ENCODE results near the gene ANKFN1.
"Not testable (repeated sequence)": the region's sequence is repeated elsewhere in the genome, so short reads cannot be mapped to it uniquely, and the experiment has no call there.

Gene ANKFN1

DNA sequence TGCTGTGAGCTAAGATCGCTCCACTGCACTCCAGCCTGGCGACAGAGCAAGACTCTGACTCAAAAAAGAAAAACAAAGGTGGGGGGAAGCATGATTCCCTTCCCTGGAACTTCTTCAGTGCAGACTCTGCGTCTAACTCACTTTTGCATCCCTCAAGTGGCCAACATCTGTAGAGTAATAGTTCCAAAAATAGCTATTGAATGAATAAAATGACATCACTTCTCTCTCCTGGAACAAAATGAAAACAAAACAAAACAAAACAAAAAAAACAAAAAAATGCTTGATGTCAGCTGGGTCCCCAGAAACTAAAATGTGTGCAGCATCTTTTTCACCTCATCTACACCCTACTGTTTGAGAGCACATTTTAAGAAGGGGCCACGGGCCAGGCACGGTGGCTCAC lies 242.5 kb downstream of the ANKFN1 start:
- Histone ChIP-seq H3K36me3 (ENCODE audit: control insufficient read depth, insufficient read depth, low read length) (no peaks in the 10 kb centered on the region), H3K9me3 (ENCODE audit: control insufficient read depth, low read length) (no peaks in the 10 kb centered on the region), H3K4me1 (ENCODE audit: control insufficient read depth, insufficient read depth, low read length, poor library complexity, severe bottlenecking) (peaks cover 16% of the 10 kb centered on the region), H3K27ac (ENCODE audit: low read depth, low read length, severe bottlenecking) (no peak overlapping the region), H3K4me3 (ENCODE audit: extremely low read depth, insufficient read depth, low read length, poor library complexity, severe bottlenecking) (no peak overlapping the region)
- 93 to 100% methylated on average over 3 to 4 of the region's 5 CpGs for WGBS, 2 experiments (ENCODE audit: insufficient coverage in 2 of 2)

GRCh38 chr17:56407086-56407485 lies 253.8 kb downstream of the ANKFN1 start:
- no peaks in the 10 kb centered on the region for H3K9me3 ChIP-seq (ENCODE audit: control insufficient read depth, low read length)
- no peak overlapping the region for H3K4me3 ChIP-seq (ENCODE audit: extremely low read depth, insufficient read depth, low read length, poor library complexity, severe bottlenecking)
- no CpG with 5 or more reads among the region's 1 CpG for WGBS, 2 experiments (ENCODE audit: insufficient coverage in 2 of 2)
- no peak overlapping the region for H3K27ac ChIP-seq (ENCODE audit: low read depth, low read length, severe bottlenecking)
- H3K4me1 ChIP-seq (ENCODE audit: control insufficient read depth, insufficient read depth, low read length, poor library complexity, severe bottlenecking) = no peaks in the 10 kb centered on the region
- no peaks in the 10 kb centered on the region for H3K36me3 ChIP-seq (ENCODE audit: control insufficient read depth, insufficient read depth, low read length)

DNA sequence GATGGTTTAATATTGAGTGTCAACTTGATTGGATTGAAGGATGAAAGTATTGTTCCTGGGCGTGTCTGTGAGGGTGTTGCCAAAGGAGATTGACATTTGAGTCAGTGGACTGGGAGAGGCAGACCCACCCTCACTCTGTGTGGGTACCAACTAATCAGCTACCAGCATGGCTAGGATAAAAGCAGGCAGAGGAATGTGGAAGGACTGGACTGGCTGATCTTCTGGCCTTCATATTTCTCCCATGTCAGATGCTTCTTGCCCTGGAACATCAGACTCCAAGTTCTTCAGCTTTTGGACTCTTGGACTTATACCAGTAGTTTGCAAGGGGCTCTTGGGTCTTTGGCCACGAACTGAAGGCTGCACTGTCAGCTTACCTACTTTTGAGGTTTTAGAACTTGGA lies 259.1 kb downstream of the ANKFN1 start:
- H3K36me3 ChIP-seq (ENCODE audit: control insufficient read depth, insufficient read depth, low read length); H3K9me3 ChIP-seq (ENCODE audit: control insufficient read depth, low read length); H3K4me1 ChIP-seq (ENCODE audit: control insufficient read depth, insufficient read depth, low read length, poor library complexity, severe bottlenecking); H3K4me3 ChIP-seq (ENCODE audit: extremely low read depth, insufficient read depth, low read length, poor library complexity, severe bottlenecking); H3K27ac ChIP-seq (ENCODE audit: low read depth, low read length, severe bottlenecking): not testable (repeated sequence)
- 83 to 85% methylated on average over 1 to 2 of the region's 2 CpGs for WGBS, 2 experiments (ENCODE audit: insufficient coverage in 2 of 2)

DNA sequence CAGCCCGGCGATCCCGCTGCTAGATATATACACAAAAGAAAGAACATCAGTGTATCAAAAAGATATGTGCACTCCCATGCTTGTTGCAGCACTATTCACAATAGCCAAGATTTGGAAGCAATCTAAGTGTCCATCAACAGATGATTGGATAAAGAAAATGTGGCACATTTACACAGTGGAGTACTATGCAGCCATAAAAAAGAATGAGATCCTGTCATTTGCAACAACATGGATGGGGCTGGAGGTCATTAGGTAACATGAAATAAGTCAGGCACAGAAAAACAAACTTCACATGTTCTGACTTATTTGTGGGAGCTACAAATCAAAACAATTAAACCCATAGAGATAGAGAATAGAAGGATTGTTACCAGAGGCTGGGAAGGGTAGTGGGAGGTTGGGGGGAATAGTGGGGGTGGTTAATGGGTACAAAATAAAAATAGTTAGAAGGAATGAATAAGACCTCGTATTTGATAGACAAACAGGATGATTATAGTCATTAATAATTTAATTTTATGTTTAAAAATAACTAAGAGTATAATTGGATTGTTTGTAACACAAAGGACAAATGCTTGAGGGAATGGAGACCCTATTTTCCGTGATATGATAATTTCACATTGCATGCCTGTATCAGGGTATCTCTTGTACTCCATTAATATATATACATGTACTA lies 263.5 kb downstream of the ANKFN1 start:
- no peak overlapping the region for H3K4me3 ChIP-seq (ENCODE audit: extremely low read depth, insufficient read depth, low read length, poor library complexity, severe bottlenecking)
- WGBS, 2 experiments (ENCODE audit: insufficient coverage in 2 of 2) = 100% methylated on average over 3 of the region's 5 CpGs; no CpG with 5 or more reads in 1 of the 2 experiments
- H3K9me3 ChIP-seq (ENCODE audit: control insufficient read depth, low read length) = no peaks in the 10 kb centered on the region
- no peaks in the 10 kb centered on the region for H3K36me3 ChIP-seq (ENCODE audit: control insufficient read depth, insufficient read depth, low read length)
- H3K4me1 ChIP-seq (ENCODE audit: control insufficient read depth, insufficient read depth, low read length, poor library complexity, severe bottlenecking) = no peaks in the 10 kb centered on the region
- H3K27ac ChIP-seq (ENCODE audit: low read depth, low read length, severe bottlenecking) = no peak overlapping the region

GRCh38 chr17:56424005-56424404 lies 270.7 kb downstream of the ANKFN1 start:
- H3K9me3 ChIP-seq (ENCODE audit: control insufficient read depth, low read length) = no peaks in the 10 kb centered on the region
- H3K4me3 ChIP-seq (ENCODE audit: extremely low read depth, insufficient read depth, low read length, poor library complexity, severe bottlenecking) = no peak overlapping the region
- H3K4me1 ChIP-seq (ENCODE audit: control insufficient read depth, insufficient read depth, low read length, poor library complexity, severe bottlenecking) = peaks cover 12% of the 10 kb centered on the region
- H3K36me3 ChIP-seq (ENCODE audit: control insufficient read depth, insufficient read depth, low read length) = no peaks in the 10 kb centered on the region
- no peak overlapping the region for H3K27ac ChIP-seq (ENCODE audit: low read depth, low read length, severe bottlenecking)
- WGBS, 2 experiments (ENCODE audit: insufficient coverage in 2 of 2) = 90% methylated on average over 2 of the region's 2 CpGs; no CpG with 5 or more reads in 1 of the 2 experiments

GRCh38 chr17:56424543-56425044 lies 271.3 kb downstream of the ANKFN1 start:
- Histone ChIP-seq H3K9me3 (ENCODE audit: control insufficient read depth, low read length) (no peaks in the 10 kb centered on the region), H3K36me3 (ENCODE audit: control insufficient read depth, insufficient read depth, low read length) (no peaks in the 10 kb centered on the region), H3K27ac (ENCODE audit: low read depth, low read length, severe bottlenecking) (no peak overlapping the region), H3K4me1 (ENCODE audit: control insufficient read depth, insufficient read depth, low read length, poor library complexity, severe bottlenecking) (peaks cover 12% of the 10 kb centered on the region), H3K4me3 (ENCODE audit: extremely low read depth, insufficient read depth, low read length, poor library complexity, severe bottlenecking) (no peak overlapping the region)
- 100% methylated on average over 1 of the region's 2 CpGs for WGBS, 2 experiments (ENCODE audit: insufficient coverage in 2 of 2)

- H3K27ac ChIP-seq (ENCODE audit: low read depth, low read length, severe bottlenecking) = no peak overlapping the region
- 79 to 87% methylated on average over 2 of the region's 4 CpGs for WGBS, 2 experiments (ENCODE audit: insufficient coverage in 2 of 2)
- no peaks in the 10 kb centered on the region for H3K36me3 ChIP-seq (ENCODE audit: control insufficient read depth, insufficient read depth, low read length)
- H3K9me3 ChIP-seq (ENCODE audit: control insufficient read depth, low read length) = no peaks in the 10 kb centered on the region
- H3K4me1 ChIP-seq (ENCODE audit: control insufficient read depth, insufficient read depth, low read length, poor library complexity, severe bottlenecking) = peaks cover 13% of the 10 kb centered on the region
- H3K4me3 ChIP-seq (ENCODE audit: extremely low read depth, insufficient read depth, low read length, poor library complexity, severe bottlenecking) = no peak overlapping the region
Measured at GRCh38 chr17:56425483-56425882, 272.2 kb downstream of the ANKFN1 start.

- peaks cover 27% of the 10 kb centered on the region for H3K4me1 ChIP-seq (ENCODE audit: control insufficient read depth, insufficient read depth, low read length, poor library complexity, severe bottlenecking)
- no peak overlapping the region for H3K4me3 ChIP-seq (ENCODE audit: extremely low read depth, insufficient read depth, low read length, poor library complexity, severe bottlenecking)
- no peak overlapping the region for H3K27ac ChIP-seq (ENCODE audit: low read depth, low read length, severe bottlenecking)
- WGBS, 2 experiments (ENCODE audit: insufficient coverage in 2 of 2) = no CpG with 5 or more reads among the region's 2 CpGs
- H3K36me3 ChIP-seq (ENCODE audit: control insufficient read depth, insufficient read depth, low read length) = no peaks in the 10 kb centered on the region
- H3K9me3 ChIP-seq (ENCODE audit: control insufficient read depth, low read length) = no peaks in the 10 kb centered on the region
Measured at GRCh38 chr17:56426901-56427300, 273.6 kb downstream of the ANKFN1 start.

DNA sequence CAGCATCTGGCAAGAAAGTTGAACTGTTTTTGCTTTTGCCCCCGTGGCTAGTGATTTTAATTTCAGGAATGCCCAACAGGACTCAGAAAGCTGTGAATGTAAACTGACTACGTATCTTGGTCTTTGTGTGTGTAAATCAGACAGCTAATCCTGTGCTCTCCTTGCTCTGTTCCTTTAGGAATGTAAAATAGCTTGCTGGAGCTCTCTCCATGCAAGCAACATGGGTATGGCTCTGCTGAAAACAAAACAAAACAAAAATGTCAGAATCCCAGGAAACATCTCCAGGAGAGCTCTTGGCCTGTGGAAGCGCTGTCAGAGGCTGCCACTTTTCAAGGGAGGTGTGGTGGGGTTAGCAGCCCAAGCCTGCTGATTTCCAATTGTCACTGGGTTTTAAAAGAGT lies 278.5 kb downstream of the ANKFN1 start:
- Histone ChIP-seq H3K4me3 (ENCODE audit: extremely low read depth, insufficient read depth, low read length, poor library complexity, severe bottlenecking) (no peak overlapping the region), H3K36me3 (ENCODE audit: control insufficient read depth, insufficient read depth, low read length) (no peaks in the 10 kb centered on the region), H3K4me1 (ENCODE audit: control insufficient read depth, insufficient read depth, low read length, poor library complexity, severe bottlenecking) (peaks cover 43% of the 10 kb centered on the region), H3K9me3 (ENCODE audit: control insufficient read depth, low read length) (no peaks in the 10 kb centered on the region), H3K27ac (ENCODE audit: low read depth, low read length, severe bottlenecking) (peak overlapping the region; percentile 83)
- 49 to 63% methylated on average over 2 to 3 of the region's 3 CpGs for WGBS, 2 experiments (ENCODE audit: insufficient coverage in 2 of 2)

- H3K27ac ChIP-seq (ENCODE audit: low read depth, low read length, severe bottlenecking) = no peak overlapping the region
- no peaks in the 10 kb centered on the region for H3K9me3 ChIP-seq (ENCODE audit: control insufficient read depth, low read length)
- no peaks in the 10 kb centered on the region for H3K36me3 ChIP-seq (ENCODE audit: control insufficient read depth, insufficient read depth, low read length)
- H3K4me3 ChIP-seq (ENCODE audit: extremely low read depth, insufficient read depth, low read length, poor library complexity, severe bottlenecking) = no peak overlapping the region
- H3K4me1 ChIP-seq (ENCODE audit: control insufficient read depth, insufficient read depth, low read length, poor library complexity, severe bottlenecking) = peaks cover 36% of the 10 kb centered on the region
- WGBS, 2 experiments (ENCODE audit: insufficient coverage in 2 of 2) = 91 to 92% methylated on average over 2 to 4 of the region's 4 CpGs
Measured at GRCh38 chr17:56432443-56432842, 279.2 kb downstream of the ANKFN1 start.

DNA sequence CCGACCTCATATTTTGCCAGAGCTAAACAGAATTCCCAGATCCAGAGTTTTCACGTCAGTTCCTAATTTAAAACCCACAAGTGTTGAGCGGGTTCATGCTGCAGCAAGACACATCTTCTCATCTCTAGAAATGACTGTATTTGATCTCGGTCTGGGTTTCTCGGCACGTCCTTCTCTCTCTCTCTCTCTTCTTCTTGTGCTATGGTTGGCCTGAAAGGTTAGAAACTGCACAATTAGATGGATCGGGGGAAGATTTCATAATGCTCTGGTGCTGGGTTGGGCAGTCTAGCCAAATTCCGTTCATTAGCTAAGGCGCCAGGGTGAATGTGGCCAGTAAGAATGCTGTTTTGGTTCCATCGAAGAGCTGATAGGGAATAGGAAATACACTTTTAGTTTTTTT lies 281.3 kb downstream of the ANKFN1 start:
- no peak overlapping the region for H3K4me3 ChIP-seq (ENCODE audit: extremely low read depth, insufficient read depth, low read length, poor library complexity, severe bottlenecking)
- H3K9me3 ChIP-seq (ENCODE audit: control insufficient read depth, low read length) = no peaks in the 10 kb centered on the region
- no peaks in the 10 kb centered on the region for H3K36me3 ChIP-seq (ENCODE audit: control insufficient read depth, insufficient read depth, low read length)
- WGBS, 2 experiments (ENCODE audit: insufficient coverage in 2 of 2) = 94 to 95% methylated on average over 7 to 9 of the region's 10 CpGs
- H3K4me1 ChIP-seq (ENCODE audit: control insufficient read depth, insufficient read depth, low read length, poor library complexity, severe bottlenecking) = peaks cover 39% of the 10 kb centered on the region
- H3K27ac ChIP-seq (ENCODE audit: low read depth, low read length, severe bottlenecking) = no peak overlapping the region
